ENCODE results near the gene CELSR3. TPM values are rescaled to one million over a fixed set of nuclear protein-coding genes. Genes with fewer than 3 reads are reported as not detected.

Gene CELSR3
- total and polyA plus RNA-seq, 2 of the 4 experiments (the other 2 are of a cell fraction) = 0.18 to 0.63 TPM

GRCh38 chr3:48629894-48630293 lies 32.8 kb downstream of the CELSR3 start:
- Histone ChIP-seq H4K8ac (ENCODE audit: low read depth in 2 of 2, low read length in 2 of 2) (no peak overlapping the region), H2AK9ac (replicated peaks; ENCODE audit: low read depth, low read length, poor library complexity) (no peak overlapping the region), H3K23ac (ENCODE audit: low read depth, low read length) (no peak overlapping the region), H3K27me3 (ENCODE audit: control insufficient read depth, insufficient read depth, low read length) (no peaks in the 10 kb centered on the region), H3K9ac (ENCODE audit: low read depth, low read length) (no peak overlapping the region), H2BK20ac (ENCODE audit: low read depth, low read length) (no peak overlapping the region), H3K4me2 (ENCODE audit: low read depth, low read length) (no peak overlapping the region), H3K56ac (ENCODE audit: extremely low read depth, insufficient read depth, low read length) (no peak overlapping the region), H4K20me1 (ENCODE audit: insufficient read depth, low read length) (peaks cover 49% of the 10 kb centered on the region), H2BK120ac (ENCODE audit: low read depth, low read length) (no peak overlapping the region), H4K91ac (ENCODE audit: insufficient read depth, low read depth, low read length) (no peak overlapping the region), H2AK5ac (ENCODE audit: low read depth, low read length) (no peak overlapping the region), H3K9me1 (ENCODE audit: insufficient read depth, low read length) (peaks cover 12% of the 10 kb centered on the region), H2BK5ac (ENCODE audit: low read depth, low read length, poor library complexity, severe bottlenecking) (no peak overlapping the region), H3K36me3 (ENCODE audit: control insufficient read depth, insufficient read depth, low read length) (peaks cover 87% of the 10 kb centered on the region), H3K9me3 (ENCODE audit: control insufficient read depth, insufficient read depth, low read length) (no peaks in the 10 kb centered on the region), H3K14ac (replicated peaks; ENCODE audit: low read depth, low read length) (no peak overlapping the region), H3K4ac (ENCODE audit: low read depth, low read length) (no peak overlapping the region), H3K4me1 (ENCODE audit: control insufficient read depth, insufficient read depth, low read length) (peaks cover 11% of the 10 kb centered on the region), H4K5ac (ENCODE audit: low read depth, low read length) (no peak overlapping the region), H3K27ac (ENCODE audit: insufficient read depth, low read length) (no peak overlapping the region), H2AFZ (replicated peaks; ENCODE audit: low read length, poor library complexity) (no peak overlapping the region), H3K18ac (ENCODE audit: low read depth, low read length) (no peak overlapping the region), H2BK15ac (ENCODE audit: low read depth, low read length) (no peak overlapping the region), H3K4me3 (ENCODE audit: insufficient read depth, low read depth, low read length) (no peak overlapping the region), H3K79me1 (ENCODE audit: low read depth in 1 of 2, low read length in 2 of 2) (peaks cover 28 to 53% of the 10 kb centered on the region in 2 experiments)
- ATAC-seq (ENCODE audit: low read depth) (no peak), DNase-seq (no peak)
- no TSS peak for BruUV-seq (replicated peaks)
- CTCF ChIA-PET = no interaction called here
- WGBS, 2 experiments (ENCODE audit: extremely low coverage in 2 of 2, insufficient read length in 1 of 2) = 96% methylated on average over 12 of the region's 12 CpGs; no CpG with 5 or more reads in 1 of the 2 experiments
- intact Hi-C loops (cut with micrococcal nuclease) (loop anchor here (10.0 kb wide), 1 partner anchor 185 kb away; the partner anchor contains the start of genes ATRIP, CCDC51 and TMA7), dilution Hi-C loops (cut with HindIII; ENCODE audit: low sequenced_read_pairs, unreplicated experiment) (no loop called here), in situ Hi-C loops (cut with MboI; ENCODE audit: low sequenced_read_pairs) (no loop called here)
- TF ChIP-seq CHD1 (IDR thresholded peaks at IDR 0.05; ENCODE audit: low read depth, low read length) (no peak), MXI1 (IDR thresholded peaks at IDR 0.05; ENCODE audit: borderline replicate concordance, low read depth, low read length) (no peak), FOS (IDR thresholded peaks at IDR 0.05; ENCODE audit: low read depth, low read length) (no peak)
- POLR2A ChIA-PET (ENCODE audit: unreplicated experiment) = no interaction called here
